Osteocyte (in vitro differentiated cells): Measurements from ENCODE around the gene ADI1. TPM values are rescaled to one million over a fixed set of nuclear protein-coding genes. Genes with fewer than 3 reads are reported as not detected.

Source experiments
- DNase-seq: peaks from one replicate; pipeline ENCODE4 v3.0.0; 2021; ENCODE audit warnings: mixed read lengths; ENCODE audit not compliant: unreplicated experiment; ENCODE audit errors: extremely low spot score
- H3K27ac Mint-ChIP-seq: one replicate; pipeline ENCODE4 v1.8.0; 2021; ENCODE audit warnings: mild to moderate bottlenecking, mixed read lengths; ENCODE audit not compliant: unreplicated experiment
- H3K27me3 Mint-ChIP-seq: one replicate; pipeline ENCODE4 v1.8.0; 2021; ENCODE audit warnings: mixed read lengths; ENCODE audit not compliant: unreplicated experiment
- H3K36me3 Mint-ChIP-seq: one replicate; pipeline ENCODE4 v1.8.0; 2021; ENCODE audit warnings: mixed read lengths; ENCODE audit not compliant: unreplicated experiment
- H3K4me1 Mint-ChIP-seq: one replicate; pipeline ENCODE4 v1.8.0; 2021; ENCODE audit warnings: mixed read lengths; ENCODE audit not compliant: unreplicated experiment
- H3K4me3 Mint-ChIP-seq: one replicate; pipeline ENCODE4 v1.8.0; 2021; ENCODE audit warnings: mild to moderate bottlenecking, moderate library complexity, mixed read lengths; ENCODE audit not compliant: unreplicated experiment
- H3K9me3 Mint-ChIP-seq: one replicate; pipeline ENCODE4 v1.8.0; 2021; ENCODE audit warnings: mixed read lengths; ENCODE audit not compliant: unreplicated experiment
- CTCF ChIP-seq: fragments of 200-600 bp; sonication (generic); IDR thresholded peaks from 2 replicates; pipeline ENCODE4 v1.5.0; 2021; ENCODE audit warnings: antibody characterized with exemption, mild to moderate bottlenecking, moderate library complexity
- total RNA-seq: library from RNA; stranded (reverse); gene quantifications from 2 replicates; pipeline ENCODE4 v1.2.1, GENCODE V29; 2021

ADI1 gene
- total RNA-seq, 1 donor from 2014 or later = 54.0 TPM

- Mint-ChIP-seq H3K27ac (no peak overlapping the region), H3K4me1 (peaks cover 2% of the 10 kb centered on the region), H3K4me3 (no peak overlapping the region), H3K9me3 (no peaks in the 10 kb centered on the region), H3K36me3 (peaks cover 13% of the 10 kb centered on the region), H3K27me3 (no peaks in the 10 kb centered on the region)
- no peak for TF ChIP-seq CTCF
- no peak for DNase-seq
Measured at GRCh38 chr2:3483986-3484960, 35.1 kb downstream of the ADI1 start.

GRCh38 chr2:3483227-3483985 lies 35.9 kb downstream of the ADI1 start:
- H3K27ac Mint-ChIP-seq = no peak overlapping the region
- H3K27me3 Mint-ChIP-seq = no peaks in the 10 kb centered on the region
- no peaks in the 10 kb centered on the region for H3K9me3 Mint-ChIP-seq
- no peak for TF ChIP-seq CTCF
- H3K4me3 Mint-ChIP-seq = no peak overlapping the region
- peaks cover 17% of the 10 kb centered on the region for H3K36me3 Mint-ChIP-seq
- no peaks in the 10 kb centered on the region for H3K4me1 Mint-ChIP-seq
- DNase-seq = no peak

GRCh38 chr2:3482363-3482821 lies 36.9 kb downstream of the ADI1 start:
- DNase-seq = no peak
- Mint-ChIP-seq H3K27me3 (no peaks in the 10 kb centered on the region), H3K36me3 (peaks cover 17% of the 10 kb centered on the region), H3K4me1 (no peaks in the 10 kb centered on the region), H3K4me3 (no peak overlapping the region), H3K9me3 (no peaks in the 10 kb centered on the region), H3K27ac (no peak overlapping the region)
- no peak for TF ChIP-seq CTCF

GRCh38 chr2:3481736-3482362 lies 37.5 kb downstream of the ADI1 start:
- no peaks in the 10 kb centered on the region for H3K27me3 Mint-ChIP-seq
- H3K36me3 Mint-ChIP-seq = peaks cover 17% of the 10 kb centered on the region
- no peak for DNase-seq
- no peak overlapping the region for H3K27ac Mint-ChIP-seq
- H3K4me1 Mint-ChIP-seq = no peaks in the 10 kb centered on the region
- no peak for TF ChIP-seq CTCF
- no peaks in the 10 kb centered on the region for H3K9me3 Mint-ChIP-seq
- no peak overlapping the region for H3K4me3 Mint-ChIP-seq
